Keratinocyte (primary cell): ENCODE data around the gene SPEM2. TPM values are rescaled to one million over a fixed set of nuclear protein-coding genes. Genes with fewer than 3 reads are reported as not detected.

Experiments used
- DNase-seq: peaks from one replicate; pipeline ENCODE4 v3.0.0-alpha.2; 2011; ENCODE audit warnings: low read depth, missing footprints, low spot score
- FAIRE-seq: peaks from 2 replicates; lab custom pipeline; 2011; peaks lifted over from hg19 to GRCh38; lab: Jason Lieb, UNC
- H2AFZ ChIP-seq: 2 replicates; pipeline ENCODE4 v1.6.0; 2012; ENCODE audit warnings: low read length, control low read depth, inconsistent platforms; ENCODE audit not compliant: control insufficient read depth
- H3K27ac ChIP-seq: 2 replicates; pipeline ENCODE4 v1.5.1; 2011; ENCODE audit warnings: low read length; ENCODE audit not compliant: control insufficient read depth, insufficient read depth
- H3K27me3 ChIP-seq: 3 replicates; pipeline ENCODE4 v1.6.0; 2011; ENCODE audit warnings: low read length; ENCODE audit not compliant: control insufficient read depth, insufficient read depth; ENCODE audit errors: extremely low read depth
- H3K36me3 ChIP-seq, 2 experiments: 2 replicates in 1 of 2; 3 replicates in 1 of 2; pipeline ENCODE4 v1.5.1; 2011; ENCODE audit warnings: low read length in 2 of 2, mild to moderate bottlenecking in 1 of 2; ENCODE audit not compliant: control insufficient read depth in 2 of 2, insufficient read depth in 2 of 2; ENCODE audit errors: extremely low read depth in 1 of 2
- H3K4me1 ChIP-seq: 3 replicates; pipeline ENCODE4 v1.5.1; 2011; ENCODE audit warnings: low read length; ENCODE audit not compliant: control insufficient read depth, insufficient read depth; ENCODE audit errors: extremely low read depth
- H3K4me2 ChIP-seq: 3 replicates; pipeline ENCODE4 v1.6.0; 2011; ENCODE audit warnings: low read depth, low read length; ENCODE audit not compliant: control insufficient read depth, insufficient read depth; ENCODE audit errors: extremely low read depth
- H3K4me3 ChIP-seq, 3 experiments: fragments of 200-600 bp in 1 of 3; sonication (generic) in 1 of 3; 2 replicates in 2 of 3; 3 replicates in 1 of 3; pipeline ENCODE4 v1.5.1; 2011 to 2016; ENCODE audit warnings: low read length in 3 of 3, mild to moderate bottlenecking in 3 of 3, control low read depth in 2 of 3, inconsistent platforms in 1 of 3, low read depth in 1 of 3, mixed read lengths in 1 of 3, mixed run types in 1 of 3, moderate library complexity in 1 of 3; ENCODE audit not compliant: control insufficient read depth in 2 of 3, insufficient read depth in 2 of 3; ENCODE audit errors: extremely low read depth in 1 of 3
- H3K79me2 ChIP-seq: 2 replicates; pipeline ENCODE4 v1.6.0; 2012; ENCODE audit warnings: low read length; ENCODE audit not compliant: control insufficient read depth, insufficient read depth
- H3K9ac ChIP-seq: 3 replicates; pipeline ENCODE4 v1.6.0; 2011; ENCODE audit warnings: low read length; ENCODE audit not compliant: control insufficient read depth, insufficient read depth; ENCODE audit errors: extremely low read depth
- H3K9me1 ChIP-seq: 3 replicates; pipeline ENCODE4 v1.6.0; 2011; ENCODE audit warnings: low read length; ENCODE audit not compliant: control insufficient read depth, insufficient read depth; ENCODE audit errors: extremely low read depth
- H3K9me3 ChIP-seq: 2 replicates; pipeline ENCODE4 v1.5.1; 2012; ENCODE audit warnings: low read depth, low read length; ENCODE audit not compliant: control insufficient read depth
- H4K20me1 ChIP-seq: 3 replicates; pipeline ENCODE4 v1.6.0; 2011; ENCODE audit warnings: low read length; ENCODE audit not compliant: control insufficient read depth, insufficient read depth; ENCODE audit errors: extremely low read depth
- EZH2 ChIP-seq: IDR thresholded peaks from one replicate; pipeline ENCODE4 v1.6.1; 2012; ENCODE audit warnings: inconsistent platforms, mild to moderate bottlenecking, low read length, moderate library complexity
- dilution Hi-C: fragments of 300-500 bp; cut with MboI; formaldehyde crosslinking; loops from one replicate; pipeline ENCODE4 v1.7.0; 2020; ENCODE audit warnings: low sequenced_read_pairs; ENCODE audit not compliant: extremely low pct_ligation_motif_present
- polyA plus RNA-seq, 5 experiments: library from polyadenylated mRNA; depleted of rRNA in 3 of 5; stranded (reverse) in 3 of 5; stranded (forward) in 1 of 5; unstranded in 1 of 5; fragments of >200 nt; gene quantifications; 1 replicate in 1 of 5; 2 replicates in 3 of 5; 3 replicates in 1 of 5; pipeline versions ENCODE4 v1.2.1 to v1.2.3, GENCODE V29; 2011 to 2012; ENCODE audit warnings: missing spikeins in 2 of 5, low read depth in 1 of 5, low replicate concordance in 1 of 5
- TF ChIP-seq, protein P1 (sequence below), 3 experiments: IDR thresholded peaks in 1 of 3; conservative IDR thresholded peaks in 1 of 3; optimal IDR thresholded peaks in 1 of 3; 2 replicates in 2 of 3; 3 replicates in 1 of 3; pipeline versions ENCODE3 to v1.5.1; 2011; ENCODE audit warnings: low read length in 3 of 3, mild to moderate bottlenecking in 3 of 3, moderate library complexity in 2 of 3, control low read depth in 1 of 3, inconsistent platforms in 1 of 3; ENCODE audit not compliant: insufficient read depth in 2 of 3; ENCODE audit errors: extremely low read depth in 1 of 3

Gene SPEM2
- polyA plus RNA-seq, 1 donor (not counting 4 experiments of a cell fraction or from before 2014, with no cell fraction given) = not detected

DNA sequence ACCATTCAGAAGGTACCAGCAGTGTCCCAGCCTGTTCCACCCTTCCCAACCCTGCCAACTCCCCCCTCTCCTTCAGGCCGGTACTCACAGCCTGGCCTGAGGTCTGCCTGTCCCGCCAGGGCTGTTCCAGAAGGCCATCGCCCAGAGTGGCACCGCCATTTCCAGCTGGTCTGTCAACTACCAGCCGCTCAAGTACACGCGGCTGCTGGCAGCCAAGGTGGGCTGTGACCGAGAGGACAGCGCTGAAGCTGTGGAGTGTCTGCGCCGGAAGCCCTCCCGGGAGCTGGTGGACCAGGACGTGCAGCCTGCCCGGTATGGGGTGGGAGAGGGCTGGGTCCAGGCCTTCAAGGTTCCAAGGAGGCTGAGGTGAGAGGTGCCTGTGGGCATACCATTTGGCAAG is 10.6 kb upstream of the SPEM2 start:
- Histone ChIP-seq H3K79me2 (no peaks in the 10 kb centered on the region), H3K4me1 (peaks cover 8% of the 10 kb centered on the region), H2AFZ (no peak overlapping the region), H3K4me3 (no peak overlapping the region), H3K4me2 (no peak overlapping the region), H3K9me3 (no peaks in the 10 kb centered on the region), H4K20me1 (no peaks in the 10 kb centered on the region), H3K36me3 (peaks cover 0 to 6% of the 10 kb centered on the region in 2 experiments), H3K9me1 (no peaks in the 10 kb centered on the region), H3K27me3 (no peaks in the 10 kb centered on the region), H3K9ac (no peak overlapping the region), H3K27ac (no peak overlapping the region)
- TF ChIP-seq, protein P1, sequence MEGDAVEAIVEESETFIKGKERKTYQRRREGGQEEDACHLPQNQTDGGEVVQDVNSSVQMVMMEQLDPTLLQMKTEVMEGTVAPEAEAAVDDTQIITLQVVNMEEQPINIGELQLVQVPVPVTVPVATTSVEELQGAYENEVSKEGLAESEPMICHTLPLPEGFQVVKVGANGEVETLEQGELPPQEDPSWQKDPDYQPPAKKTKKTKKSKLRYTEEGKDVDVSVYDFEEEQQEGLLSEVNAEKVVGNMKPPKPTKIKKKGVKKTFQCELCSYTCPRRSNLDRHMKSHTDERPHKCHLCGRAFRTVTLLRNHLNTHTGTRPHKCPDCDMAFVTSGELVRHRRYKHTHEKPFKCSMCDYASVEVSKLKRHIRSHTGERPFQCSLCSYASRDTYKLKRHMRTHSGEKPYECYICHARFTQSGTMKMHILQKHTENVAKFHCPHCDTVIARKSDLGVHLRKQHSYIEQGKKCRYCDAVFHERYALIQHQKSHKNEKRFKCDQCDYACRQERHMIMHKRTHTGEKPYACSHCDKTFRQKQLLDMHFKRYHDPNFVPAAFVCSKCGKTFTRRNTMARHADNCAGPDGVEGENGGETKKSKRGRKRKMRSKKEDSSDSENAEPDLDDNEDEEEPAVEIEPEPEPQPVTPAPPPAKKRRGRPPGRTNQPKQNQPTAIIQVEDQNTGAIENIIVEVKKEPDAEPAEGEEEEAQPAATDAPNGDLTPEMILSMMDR (optimal IDR thresholded peaks at IDR 0.05 in 1 of 3, IDR thresholded peaks at IDR 0.05 in 1 of 3, conservative IDR thresholded peaks at IDR 0.05 in 1 of 3; ENCODE audit: extremely low read depth in 1 of 3, insufficient read depth in 2 of 3, low read length in 3 of 3) = no peak
- TF ChIP-seq EZH2 = no peak
- no peak for FAIRE-seq
- DNase-seq = no peak
- dilution Hi-C loops = no loop called here

DNA sequence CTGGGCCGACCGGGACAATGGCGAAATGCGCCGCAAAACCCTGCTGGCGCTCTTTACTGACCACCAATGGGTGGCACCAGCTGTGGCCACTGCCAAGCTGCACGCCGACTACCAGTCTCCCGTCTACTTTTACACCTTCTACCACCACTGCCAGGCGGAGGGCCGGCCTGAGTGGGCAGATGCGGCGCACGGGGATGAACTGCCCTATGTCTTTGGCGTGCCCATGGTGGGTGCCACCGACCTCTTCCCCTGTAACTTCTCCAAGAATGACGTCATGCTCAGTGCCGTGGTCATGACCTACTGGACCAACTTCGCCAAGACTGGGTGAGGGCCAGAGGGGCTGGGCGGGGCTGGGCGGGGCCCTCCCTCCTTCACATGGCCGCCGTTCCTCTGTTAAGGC is 9.6 kb upstream of the SPEM2 start:
- Histone ChIP-seq H3K4me3 (no peak overlapping the region), H3K27ac (no peak overlapping the region), H3K9me1 (no peaks in the 10 kb centered on the region), H4K20me1 (no peaks in the 10 kb centered on the region), H2AFZ (no peak overlapping the region), H3K4me2 (no peak overlapping the region), H3K9me3 (no peaks in the 10 kb centered on the region), H3K79me2 (no peaks in the 10 kb centered on the region), H3K4me1 (peaks cover 8% of the 10 kb centered on the region), H3K9ac (no peak overlapping the region), H3K36me3 (peaks cover 0 to 4% of the 10 kb centered on the region in 2 experiments), H3K27me3 (no peaks in the 10 kb centered on the region)
- no peak for DNase-seq
- dilution Hi-C loops = no loop called here
- no peak for TF ChIP-seq EZH2
- TF ChIP-seq, protein P1 (optimal IDR thresholded peaks at IDR 0.05 in 1 of 3, IDR thresholded peaks at IDR 0.05 in 1 of 3, conservative IDR thresholded peaks at IDR 0.05 in 1 of 3; ENCODE audit: extremely low read depth in 1 of 3, insufficient read depth in 2 of 3, low read length in 3 of 3) = no peak
- no peak for FAIRE-seq
